GM12872 (cell line): ENCODE data around the gene GPR34.

Experiments used
- TF ChIP-seq, protein P1 (sequence below): IDR thresholded peaks from 3 replicates; pipeline ENCODE4 v1.5.1; 2011; ENCODE audit warnings: low read depth, mild to moderate bottlenecking, low read length, moderate library complexity; ENCODE audit not compliant: insufficient read depth

Gene GPR34

GRCh38 chrX:41705042-41705441 is 16.3 kb downstream of the GPR34 start:
- TF ChIP-seq, protein P1, sequence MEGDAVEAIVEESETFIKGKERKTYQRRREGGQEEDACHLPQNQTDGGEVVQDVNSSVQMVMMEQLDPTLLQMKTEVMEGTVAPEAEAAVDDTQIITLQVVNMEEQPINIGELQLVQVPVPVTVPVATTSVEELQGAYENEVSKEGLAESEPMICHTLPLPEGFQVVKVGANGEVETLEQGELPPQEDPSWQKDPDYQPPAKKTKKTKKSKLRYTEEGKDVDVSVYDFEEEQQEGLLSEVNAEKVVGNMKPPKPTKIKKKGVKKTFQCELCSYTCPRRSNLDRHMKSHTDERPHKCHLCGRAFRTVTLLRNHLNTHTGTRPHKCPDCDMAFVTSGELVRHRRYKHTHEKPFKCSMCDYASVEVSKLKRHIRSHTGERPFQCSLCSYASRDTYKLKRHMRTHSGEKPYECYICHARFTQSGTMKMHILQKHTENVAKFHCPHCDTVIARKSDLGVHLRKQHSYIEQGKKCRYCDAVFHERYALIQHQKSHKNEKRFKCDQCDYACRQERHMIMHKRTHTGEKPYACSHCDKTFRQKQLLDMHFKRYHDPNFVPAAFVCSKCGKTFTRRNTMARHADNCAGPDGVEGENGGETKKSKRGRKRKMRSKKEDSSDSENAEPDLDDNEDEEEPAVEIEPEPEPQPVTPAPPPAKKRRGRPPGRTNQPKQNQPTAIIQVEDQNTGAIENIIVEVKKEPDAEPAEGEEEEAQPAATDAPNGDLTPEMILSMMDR = no peak

DNA sequence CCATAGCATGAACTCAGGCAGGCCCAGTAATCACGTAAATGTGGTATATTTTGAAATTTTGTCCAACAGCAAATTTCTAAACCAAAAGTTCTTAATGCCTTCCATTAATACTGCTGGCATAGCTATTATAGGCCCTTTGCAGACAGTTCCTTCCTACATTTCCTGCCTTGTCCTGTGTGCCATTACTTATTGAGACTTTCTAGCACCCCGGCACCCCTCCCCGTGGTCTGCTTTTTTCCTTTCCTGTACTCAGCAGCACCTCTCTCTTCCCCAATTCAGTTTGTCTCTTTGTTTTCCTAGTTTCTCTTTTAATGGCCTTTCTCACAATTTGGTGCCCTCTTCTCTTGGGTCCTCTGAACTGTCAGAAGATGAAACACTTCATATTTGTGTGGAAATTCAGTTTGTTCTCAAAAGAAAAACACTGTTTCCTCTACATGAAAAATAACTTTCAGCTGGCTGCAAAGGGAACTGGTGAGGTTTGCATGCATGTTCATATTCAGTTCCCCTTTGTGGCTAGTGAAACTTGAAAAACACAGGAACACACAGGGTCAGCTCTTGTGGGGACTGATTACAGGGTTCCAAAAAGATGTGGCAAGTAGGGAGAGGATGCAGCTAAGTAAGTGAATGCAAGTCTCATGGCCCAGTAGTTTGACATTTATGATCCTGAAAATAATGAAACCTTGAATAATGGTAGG is 17.1 kb downstream of the GPR34 start:
- TF ChIP-seq, protein P1 = no peak

- TF ChIP-seq, protein P1 = no peak
Measured at GRCh38 chrX:41707218-41707617, 18.4 kb downstream of the GPR34 start.

GRCh38 chrX:41708486-41708885 is 19.7 kb downstream of the GPR34 start:
- TF ChIP-seq, protein P1 = no peak

GRCh38 chrX:41711021-41711667 is 22.4 kb downstream of the GPR34 start:
- TF ChIP-seq, protein P1 = no peak

DNA sequence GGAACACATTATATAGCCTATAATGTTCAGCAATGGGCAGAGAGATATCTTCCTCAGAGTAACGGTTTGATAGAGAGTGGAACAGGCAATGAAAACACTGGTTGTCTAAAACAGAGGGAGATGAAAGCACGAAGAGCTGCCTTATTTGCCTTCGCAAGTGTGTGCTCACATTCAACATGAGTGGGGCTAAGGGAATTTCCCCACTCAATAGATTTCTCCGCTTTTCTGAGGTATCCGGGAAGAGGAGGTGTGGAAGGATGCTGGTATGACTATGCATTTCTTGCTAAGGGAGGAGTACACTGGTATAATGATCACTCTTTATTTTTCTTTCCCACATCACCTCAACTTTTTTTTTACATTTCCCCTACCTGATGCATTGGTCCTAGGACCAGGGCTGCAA is 27.4 kb downstream of the GPR34 start:
- TF ChIP-seq, protein P1 = no peak

DNA sequence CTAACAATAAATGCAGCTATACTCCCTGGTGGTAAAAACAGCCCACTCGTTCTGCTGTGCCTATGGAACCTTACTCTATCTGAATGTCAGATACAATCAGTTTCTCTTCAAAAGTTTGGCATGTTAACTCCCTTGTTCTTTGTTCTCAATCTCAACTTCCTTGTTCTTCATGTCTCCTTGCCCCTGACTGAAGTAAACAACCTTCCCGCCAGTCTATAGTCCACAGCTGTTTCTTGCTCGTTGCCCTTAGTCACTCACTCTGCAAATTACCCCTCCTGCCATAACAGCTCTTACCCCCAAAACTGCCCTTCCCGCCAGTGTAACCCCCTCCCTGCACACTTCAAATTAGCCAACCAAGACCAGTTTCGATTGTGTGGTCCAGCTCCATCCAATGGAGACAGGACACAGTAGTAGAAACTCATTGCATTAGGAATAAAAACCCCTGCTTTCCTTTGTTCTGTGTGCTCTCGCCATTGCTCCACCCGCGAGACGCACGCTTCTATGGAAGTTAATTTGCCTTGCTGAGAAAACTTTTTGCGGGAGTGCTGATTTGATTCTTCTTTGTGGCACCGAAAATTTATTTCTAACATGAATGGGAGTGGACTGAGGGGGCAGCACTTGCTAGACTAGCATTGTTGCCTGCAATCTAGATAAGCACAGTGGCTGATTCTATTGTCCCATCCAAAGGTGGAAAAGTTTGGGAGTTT is 28.1 kb downstream of the GPR34 start:
- TF ChIP-seq, protein P1 = no peak
